ENCODE measurements around the gene TMEM198. TPM values are rescaled to one million over a fixed set of nuclear protein-coding genes. Genes with fewer than 3 reads are reported as not detected.

Gene TMEM198
- total RNA-seq, 1 experiment from 2014 or later, result 1.8 TPM

DNA sequence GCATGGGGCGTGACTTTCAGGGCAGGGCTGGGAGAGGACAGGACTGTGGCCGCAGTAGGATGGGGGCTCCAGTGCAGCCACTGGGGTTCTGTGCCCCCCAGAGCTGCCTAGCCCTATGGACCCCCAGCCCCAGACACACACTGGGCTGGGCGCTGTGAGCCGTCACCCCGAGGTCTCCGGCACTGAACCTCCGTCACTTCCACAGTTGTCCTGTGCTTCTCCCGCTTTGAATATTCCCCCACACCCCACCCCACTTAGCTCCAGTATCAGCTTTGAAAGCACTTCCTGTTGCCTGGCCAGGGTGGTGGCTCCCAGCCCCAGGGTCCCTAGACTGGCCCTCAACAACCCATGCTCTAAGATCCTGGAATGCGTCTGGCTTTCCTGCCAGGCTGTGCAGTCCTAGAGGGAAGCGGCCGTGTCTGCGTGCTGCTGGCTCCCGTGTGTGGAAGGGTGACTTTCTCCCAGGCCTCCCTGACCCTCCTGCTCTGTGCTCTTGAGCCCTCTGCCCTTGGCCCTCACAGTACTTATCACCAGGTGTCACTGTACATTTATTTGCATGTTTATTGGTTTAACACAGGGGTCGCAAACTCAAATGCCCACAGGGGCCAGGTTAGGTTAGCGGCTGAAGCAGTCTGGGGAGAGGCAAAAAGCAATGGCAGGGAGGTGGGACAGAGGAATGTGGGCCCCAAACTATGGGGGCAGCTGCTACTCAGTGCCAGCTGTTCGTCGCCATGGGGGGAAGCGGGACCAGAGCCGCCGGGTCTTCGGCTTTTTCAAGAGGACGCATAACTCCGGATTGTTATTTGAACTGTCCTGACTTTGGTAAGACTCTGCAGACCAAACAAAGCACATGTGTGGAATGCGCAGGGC is 17.6 kb downstream of the TMEM198 start:
- DNase-seq (ENCODE audit: low read depth), result no peak

DNA sequence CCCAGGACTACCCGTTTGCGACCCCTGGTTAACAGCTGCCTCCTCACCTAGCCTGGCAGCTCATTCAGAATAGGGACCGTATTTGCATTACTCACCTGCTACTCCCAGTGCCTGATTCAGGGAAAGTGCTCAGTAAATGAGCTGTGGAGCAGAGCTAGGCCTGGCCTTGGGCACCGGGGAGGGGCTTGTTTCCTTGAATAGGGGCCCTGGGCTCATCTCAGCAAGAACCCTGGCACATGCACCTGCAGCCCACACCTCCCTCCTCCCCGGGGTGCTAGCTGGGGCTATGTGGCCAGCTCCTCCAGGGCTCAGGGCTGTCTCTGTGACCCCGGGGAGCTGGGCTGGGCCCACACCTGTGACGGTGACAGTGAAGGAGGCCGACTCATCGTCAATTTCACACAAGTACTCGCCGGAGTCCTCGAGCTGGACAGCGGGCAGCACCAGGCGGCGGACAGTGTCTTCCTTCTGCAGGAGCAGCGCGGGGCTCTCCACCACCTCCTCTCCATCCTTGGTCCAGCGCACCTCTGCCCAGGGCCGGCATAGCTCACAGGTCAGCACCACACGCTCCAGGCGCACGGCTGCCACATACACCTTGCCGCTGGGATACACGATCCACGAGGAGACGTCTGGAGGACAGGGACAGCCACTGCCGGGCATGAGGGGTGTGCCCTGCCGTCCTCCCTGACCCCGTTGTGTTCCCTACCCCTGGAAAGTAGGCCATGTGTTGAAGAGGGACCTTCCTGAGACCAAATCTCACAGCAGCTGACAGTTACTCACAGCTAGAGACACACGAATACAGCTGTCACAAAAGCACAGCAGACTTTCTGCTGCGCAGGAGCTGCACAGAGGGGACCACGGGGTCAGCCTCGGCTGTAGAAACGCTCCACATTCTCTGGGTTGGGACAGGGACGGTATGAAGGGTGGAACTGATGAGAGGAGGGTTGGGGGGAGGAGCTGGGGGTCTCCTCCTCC is 18.5 kb downstream of the TMEM198 start:
- DNase-seq (ENCODE audit: low read depth), result no peak

DNA sequence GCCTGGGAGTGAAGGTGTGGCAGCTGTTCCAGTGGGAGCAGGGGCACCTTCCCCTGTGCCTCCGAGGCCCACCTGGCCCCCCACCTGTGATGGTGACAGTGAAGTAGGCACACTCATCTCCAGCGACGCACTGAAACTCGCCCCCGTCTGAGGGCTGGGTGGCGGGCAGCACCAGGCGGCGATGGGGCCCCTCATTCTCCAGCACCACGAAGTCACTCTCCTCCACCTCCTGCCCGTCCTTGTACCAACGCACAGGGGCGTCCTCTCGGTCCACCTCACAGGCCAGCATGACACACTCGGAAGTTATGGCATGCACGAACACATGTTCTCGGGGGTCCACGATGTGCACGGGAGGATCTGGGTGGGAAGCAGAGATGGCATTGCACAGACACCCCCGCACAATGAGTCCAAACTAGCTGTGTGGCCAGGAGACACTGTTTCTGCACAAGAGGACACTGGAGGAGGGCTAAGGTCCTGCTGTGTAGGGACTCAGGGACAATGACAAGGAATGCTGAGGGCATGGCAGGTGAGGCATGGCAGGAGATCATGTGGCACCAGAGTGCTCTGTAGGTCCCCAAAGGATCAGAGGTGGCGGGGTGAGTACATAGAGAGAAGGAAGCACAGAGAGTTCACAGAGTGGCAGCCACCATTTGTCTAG is 19.6 kb downstream of the TMEM198 start:
- DNase-seq (ENCODE audit: low read depth), result no peak

DNA sequence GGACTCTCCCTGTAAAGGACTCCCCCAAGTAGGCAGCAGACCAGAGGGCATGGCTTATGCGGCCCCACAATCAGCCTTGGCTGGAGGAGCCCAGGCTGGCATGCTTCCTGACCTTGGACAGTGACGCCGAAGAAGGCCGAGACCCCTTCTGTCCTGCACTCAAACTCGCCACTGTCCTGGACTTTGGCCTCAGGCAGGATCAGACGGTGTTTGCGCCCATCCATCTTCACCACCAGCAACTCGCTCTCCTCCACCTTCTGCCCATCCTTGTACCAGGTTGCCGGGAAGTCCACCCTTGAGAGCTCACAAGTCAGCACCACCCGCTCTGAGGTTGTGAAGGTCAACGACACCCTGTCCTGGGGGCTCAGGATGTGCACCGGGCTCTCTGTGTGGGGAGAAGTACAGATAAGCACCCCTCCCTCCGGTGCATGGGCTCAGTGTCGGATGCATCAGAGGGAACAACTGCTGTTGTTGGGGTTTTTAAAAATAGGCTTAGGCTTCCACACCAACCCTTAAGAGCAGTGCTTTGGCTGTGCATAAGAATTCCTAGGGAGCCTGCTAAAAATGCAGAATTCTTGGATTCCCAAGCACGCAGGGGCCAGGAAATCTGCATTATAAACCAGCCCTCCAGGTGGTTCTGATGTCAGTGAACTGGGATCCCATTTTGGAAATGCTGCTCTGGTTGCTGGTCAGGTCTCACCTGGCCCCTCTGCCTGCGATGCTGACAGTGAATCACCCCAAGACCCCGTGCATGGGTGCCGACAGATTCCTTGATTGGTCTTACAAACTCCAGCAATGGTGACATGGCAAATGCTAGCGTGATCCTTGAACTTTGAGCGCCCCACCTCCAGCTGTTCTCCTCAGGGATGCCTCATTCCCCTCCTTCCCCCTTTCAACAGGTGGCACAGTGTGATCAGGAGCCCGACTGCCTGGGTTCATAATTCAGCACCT is 21.6 kb downstream of the TMEM198 start:
- no peak for DNase-seq (ENCODE audit: low read depth)

DNA sequence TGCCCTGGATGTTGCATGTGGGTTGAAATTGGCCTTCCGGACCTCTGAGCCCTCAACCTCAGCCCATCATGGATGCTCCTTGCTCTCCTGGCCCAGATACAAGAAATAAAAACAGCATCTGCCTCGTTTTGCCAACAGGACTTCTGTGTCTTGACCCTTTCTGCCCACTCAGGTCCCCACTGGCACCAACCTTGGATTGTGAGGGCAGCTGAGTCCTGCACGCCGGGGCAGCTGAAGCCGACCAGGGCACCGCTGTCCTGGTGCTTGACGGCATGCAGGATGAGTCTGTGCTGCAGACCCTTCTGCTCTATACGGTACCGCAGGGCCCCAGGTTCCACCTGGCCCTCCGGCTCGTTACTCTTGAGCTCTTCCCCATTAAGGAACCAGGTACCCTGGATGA is 22.8 kb downstream of the TMEM198 start:
- DNase-seq (ENCODE audit: low read depth), result no peak

DNA sequence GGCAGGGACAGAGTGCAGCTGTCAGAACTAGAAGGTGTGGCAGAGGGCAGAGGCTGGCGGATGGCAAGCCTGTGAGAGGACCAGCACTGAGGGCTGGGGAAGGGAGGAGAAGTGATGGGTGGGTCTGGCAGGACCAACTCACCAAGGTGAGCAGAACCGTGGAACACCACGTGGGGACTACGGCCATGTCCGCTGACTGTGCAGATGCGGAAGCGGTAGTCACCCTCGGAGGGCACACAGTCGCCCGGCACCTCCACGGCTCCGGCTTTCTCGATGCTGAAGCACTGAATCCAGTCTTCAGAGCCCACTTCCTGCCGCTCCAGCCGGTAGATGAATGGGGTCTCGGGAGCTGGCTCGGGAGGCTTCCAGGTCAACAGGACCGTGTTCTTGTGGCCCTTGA is 23.3 kb downstream of the TMEM198 start:
- no peak for DNase-seq (ENCODE audit: low read depth)

DNA sequence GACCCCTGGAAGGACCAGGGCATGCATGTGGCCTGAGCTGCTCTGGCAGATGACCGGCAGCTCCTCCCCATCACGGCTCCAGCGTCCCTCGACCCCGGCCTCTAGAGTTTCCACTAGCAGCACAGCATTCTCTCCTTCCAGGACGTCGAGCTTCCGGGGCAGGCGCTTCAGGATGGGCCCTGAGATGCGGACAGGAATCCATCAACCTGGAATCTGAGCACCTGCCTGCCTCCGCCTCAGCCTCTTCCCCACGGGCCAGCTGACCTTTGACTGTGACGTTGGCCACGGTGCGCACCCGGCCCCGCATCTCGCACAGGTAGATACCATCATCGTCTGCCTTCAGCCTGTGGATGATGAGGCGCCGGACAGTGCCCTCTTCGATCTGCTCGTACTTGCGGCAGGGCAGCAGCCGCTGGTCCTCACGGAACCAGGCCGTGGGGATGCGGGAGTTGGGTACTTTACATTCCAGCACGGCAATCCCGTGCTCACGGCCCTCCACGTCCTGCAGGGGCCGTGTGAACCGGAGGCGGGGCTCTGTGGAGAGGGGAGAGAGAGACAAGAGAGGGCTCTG is 24.0 kb downstream of the TMEM198 start:
- no peak for DNase-seq (ENCODE audit: low read depth)

DNA sequence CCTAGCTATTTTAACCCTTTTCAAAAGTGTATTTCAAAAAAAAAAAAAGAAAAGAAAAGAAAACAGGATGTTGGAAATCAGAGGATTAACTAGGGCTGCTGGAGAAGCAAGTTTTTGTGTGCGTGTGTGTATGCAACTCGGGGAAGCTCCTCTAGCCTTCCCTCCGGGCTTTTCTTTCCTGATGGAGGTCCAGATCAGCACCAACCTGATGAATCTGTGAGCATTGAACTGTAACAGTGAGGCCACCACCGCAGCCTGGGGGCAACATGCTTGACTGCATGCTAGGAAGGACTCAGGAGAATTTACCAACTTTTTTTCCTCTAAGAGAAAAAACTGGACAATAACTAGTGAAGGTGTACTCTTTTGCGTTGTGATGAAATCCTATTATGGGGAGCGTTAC is 25.2 kb downstream of the TMEM198 start:
- no peak for DNase-seq (ENCODE audit: low read depth)

DNA sequence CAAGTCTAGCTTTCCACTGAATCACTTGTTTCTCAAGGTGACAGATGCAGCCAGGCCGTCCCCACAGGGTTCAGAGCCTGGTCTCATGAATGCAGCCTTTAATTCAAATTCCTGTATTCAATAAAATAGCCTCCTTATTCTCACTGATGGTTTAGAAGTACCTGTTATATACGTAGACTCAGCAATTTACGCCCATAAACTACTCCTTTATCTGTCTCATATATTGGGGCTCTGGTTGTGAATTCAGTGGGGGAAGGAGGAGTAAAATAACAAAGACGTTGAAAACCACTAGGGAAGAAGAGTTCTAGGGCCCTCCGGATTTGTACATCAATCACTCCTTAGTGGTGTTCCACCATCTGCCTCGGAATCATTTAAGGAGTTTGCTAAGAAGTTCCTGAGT is 25.8 kb downstream of the TMEM198 start:
- no peak for DNase-seq (ENCODE audit: low read depth)

DNA sequence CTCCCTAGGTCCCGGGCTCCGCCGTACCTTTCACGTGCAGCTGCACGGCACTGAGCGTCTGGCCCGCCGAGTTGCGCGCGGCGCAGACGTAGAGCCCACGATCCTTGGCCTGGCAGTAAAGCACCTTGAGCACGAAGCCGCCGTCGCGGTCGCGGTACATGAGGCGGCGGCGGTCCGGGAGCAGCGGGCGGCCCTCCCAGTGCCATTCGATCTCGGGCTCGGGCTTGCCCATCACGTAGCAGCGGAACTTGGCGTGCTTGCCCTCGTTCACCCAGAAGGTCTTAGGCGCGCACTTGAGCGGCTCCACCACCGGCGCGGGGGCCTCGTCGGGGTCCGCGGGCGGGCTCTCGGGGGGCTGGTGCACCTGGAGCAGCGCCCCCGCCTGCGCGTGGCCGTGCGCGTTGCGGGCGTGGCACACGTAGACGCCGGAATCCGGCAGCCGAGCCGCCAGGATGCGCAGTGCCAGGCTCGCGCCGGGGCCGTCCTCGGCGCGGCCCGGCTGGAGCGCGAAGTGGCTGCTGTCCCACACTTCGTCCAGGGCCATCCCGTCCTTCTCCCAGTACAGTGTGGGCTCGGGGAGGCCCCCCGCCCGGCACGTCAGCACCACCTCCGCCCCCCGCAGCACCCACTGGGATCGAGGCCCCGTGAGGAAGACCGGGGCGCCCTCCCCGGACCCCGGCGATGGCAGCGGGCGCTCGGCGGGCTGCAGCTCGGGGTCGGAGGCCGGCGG is 26.5 kb downstream of the TMEM198 start:
- no peak for DNase-seq (ENCODE audit: low read depth)

DNA sequence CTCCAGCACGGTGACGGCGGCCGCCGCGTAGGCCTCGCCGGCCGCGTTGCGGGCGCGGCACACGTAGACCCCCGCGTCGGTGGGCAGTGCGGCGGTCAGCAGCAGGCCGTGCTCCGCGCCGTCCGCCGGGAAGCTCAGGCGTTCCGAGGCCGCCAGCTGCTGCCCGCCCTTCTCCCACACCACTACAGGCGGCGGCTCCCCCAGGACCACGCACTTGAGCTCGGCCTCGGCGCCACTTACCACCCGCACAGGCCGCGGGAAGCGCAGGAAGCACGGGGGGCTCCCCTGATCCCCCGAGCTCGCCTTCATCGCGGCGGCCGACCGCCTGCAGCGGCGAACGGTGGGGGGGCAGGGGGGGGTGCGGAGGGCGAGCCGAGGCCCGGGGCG is 27.1 kb downstream of the TMEM198 start:
- no peak for DNase-seq (ENCODE audit: low read depth)

DNA sequence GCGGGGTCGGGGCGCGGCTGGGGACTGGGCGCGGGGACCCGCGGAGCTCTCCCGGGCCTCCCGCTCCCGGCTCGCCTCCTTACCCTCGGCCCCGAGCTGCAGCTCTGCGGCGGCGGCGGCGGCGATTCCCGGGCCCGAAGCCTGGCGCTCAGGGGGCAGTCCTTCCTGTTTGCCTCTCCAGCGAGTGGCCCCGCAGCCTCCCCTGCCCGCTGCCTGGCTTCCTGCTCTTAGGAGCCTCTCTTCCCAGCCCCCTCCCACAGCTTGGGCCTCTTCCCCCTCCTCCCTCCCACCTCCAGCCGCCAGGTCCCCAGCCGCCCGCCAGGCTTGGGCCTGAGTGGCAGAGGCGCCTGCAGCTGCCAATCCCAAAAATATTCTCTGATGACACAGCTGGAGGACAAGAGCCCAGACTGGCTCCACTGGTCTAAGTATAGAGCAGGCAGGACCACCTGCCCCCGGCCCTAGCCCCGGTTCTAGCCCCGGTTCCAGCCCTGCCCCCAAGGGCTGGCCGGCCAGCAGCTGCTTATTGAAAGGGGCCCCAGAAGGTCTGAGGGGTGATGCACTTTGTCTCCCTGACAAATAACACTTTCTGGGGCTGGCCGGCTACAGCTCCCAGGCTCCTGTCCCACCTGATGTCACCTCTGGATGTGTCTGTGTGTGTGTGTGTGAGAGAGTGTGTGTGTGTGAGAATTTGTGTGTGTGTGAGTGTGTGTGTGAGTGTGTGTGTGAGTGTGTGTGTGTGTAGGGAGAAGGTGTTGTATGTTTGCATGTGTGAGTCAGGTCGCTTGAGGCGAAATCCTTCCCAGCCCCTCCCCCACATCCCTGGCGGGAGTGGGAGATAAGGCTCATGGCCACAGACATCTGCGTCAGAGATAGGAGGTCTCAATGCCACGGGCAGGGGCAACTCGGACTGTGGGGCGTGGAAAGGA is 27.7 kb downstream of the TMEM198 start, which contains the start of gene OBSL1:
TSS of gene OBSL1 (minus strand) at position 229 of the 926 bp plus-strand sequence. CDS start 307 bp downstream, outside the sequence.
- peak; percentile 66 for DNase-seq (ENCODE audit: low read depth)

DNA sequence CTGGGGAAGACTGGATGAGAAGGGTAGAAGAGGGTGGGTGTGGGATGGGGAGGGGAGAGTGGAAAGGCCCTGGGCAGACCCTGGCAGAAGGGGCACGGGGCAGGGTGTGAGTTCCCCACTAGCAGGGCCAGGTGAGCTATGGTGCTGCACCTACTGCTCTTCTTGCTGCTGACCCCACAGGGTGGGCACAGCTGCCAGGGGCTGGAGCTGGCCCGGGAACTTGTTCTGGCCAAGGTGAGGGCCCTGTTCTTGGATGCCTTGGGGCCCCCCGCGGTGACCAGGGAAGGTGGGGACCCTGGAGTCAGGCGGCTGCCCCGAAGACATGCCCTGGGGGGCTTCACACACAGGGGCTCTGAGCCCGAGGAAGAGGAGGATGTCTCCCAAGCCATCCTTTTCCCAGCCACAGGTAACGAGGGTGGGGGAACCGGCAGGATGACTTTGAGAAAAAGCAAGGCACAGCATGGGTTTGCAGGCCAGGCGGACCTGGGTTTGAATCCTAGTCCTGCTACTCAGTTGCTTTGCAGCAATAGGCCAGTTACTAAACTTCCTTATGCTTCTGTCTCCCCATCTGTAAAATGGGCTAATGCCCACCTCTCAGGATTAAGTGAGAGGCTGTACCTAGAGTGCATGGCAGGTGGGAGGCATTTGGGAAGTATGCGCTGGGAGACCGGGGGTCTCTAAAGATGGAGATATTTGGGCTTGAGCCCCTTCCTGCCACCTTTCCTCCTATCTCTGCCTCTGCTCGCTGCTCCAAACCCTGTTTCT is 28.6 kb downstream of the TMEM198 start, which contains the start of gene INHA:
TSS of gene INHA (plus strand) at position 74 of the 765 bp plus-strand sequence. CDS start at position 139, 65 bp downstream.
- DNase-seq (ENCODE audit: low read depth), result no peak

DNA sequence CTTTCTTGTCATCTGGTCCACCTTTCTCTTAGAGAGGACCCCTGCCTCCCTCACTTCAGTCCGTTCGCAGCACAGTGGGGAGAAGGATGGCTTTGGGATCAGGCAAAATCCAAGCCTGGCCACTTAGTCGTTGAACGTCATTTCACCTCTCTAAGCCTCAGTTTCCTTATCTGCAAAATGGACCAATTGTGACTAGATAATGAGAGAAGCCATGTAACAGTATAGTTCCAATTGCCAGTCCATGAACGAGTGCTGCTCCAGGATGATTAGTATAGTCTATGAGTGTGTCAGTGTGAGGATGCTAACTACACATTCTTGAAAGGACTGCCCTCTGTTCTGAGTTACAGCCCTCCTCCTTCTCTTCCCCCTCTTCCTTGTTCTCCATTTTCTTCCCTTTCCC is 29.3 kb downstream of the TMEM198 start:
- no peak for DNase-seq (ENCODE audit: low read depth)

DNA sequence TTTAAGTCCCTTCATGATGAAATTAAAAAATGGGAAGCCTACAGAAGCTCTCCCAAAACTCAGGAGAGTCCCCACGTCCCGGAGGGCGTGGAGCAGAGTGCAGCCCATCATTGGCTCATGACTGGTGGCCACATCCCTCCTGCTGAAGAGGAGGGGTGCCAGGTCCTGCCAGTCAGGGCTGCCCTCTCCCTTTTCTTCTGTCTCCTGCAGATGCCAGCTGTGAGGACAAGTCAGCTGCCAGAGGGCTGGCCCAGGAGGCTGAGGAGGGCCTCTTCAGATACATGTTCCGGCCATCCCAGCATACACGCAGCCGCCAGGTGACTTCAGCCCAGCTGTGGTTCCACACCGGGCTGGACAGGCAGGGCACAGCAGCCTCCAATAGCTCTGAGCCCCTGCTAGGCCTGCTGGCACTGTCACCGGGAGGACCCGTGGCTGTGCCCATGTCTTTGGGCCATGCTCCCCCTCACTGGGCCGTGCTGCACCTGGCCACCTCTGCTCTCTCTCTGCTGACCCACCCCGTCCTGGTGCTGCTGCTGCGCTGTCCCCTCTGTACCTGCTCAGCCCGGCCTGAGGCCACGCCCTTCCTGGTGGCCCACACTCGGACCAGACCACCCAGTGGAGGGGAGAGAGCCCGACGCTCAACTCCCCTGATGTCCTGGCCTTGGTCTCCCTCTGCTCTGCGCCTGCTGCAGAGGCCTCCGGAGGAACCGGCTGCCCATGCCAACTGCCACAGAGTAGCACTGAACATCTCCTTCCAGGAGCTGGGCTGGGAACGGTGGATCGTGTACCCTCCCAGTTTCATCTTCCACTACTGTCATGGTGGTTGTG is 30.9 kb downstream of the TMEM198 start:
- DNase-seq (ENCODE audit: low read depth), result no peak

All from HT1080 (cell line).